GM18870 (cell line): ENCODE results near the gene USP47.

Source experiments
- ATAC-seq: cut with Tn5 transposase; IDR thresholded peaks from one replicate; pipeline ENCODE4 v1.9.1; 2021; ENCODE audit warnings: moderate library complexity; ENCODE audit not compliant: unreplicated experiment

USP47 gene

GRCh38 chr11:11931461-11932055 is 89.8 kb downstream of the USP47 start:
- no peak for ATAC-seq

- ATAC-seq = no peak
These were observed 93.8 kb downstream of the USP47 start for GRCh38 chr11:11935536-11935935.

- ATAC-seq = no peak
These were observed 95.7 kb downstream of the USP47 start for GRCh38 chr11:11937433-11937832.

- ATAC-seq = no peak
These were observed 96.2 kb downstream of the USP47 start for GRCh38 chr11:11937957-11938356.

- ATAC-seq = no peak
These were observed 98.8 kb downstream of the USP47 start for GRCh38 chr11:11940551-11940950.

GRCh38 chr11:11942668-11943067 is 100.9 kb downstream of the USP47 start:
- ATAC-seq = no peak

- no peak for ATAC-seq
These were observed 102.7 kb downstream of the USP47 start for GRCh38 chr11:11944444-11944843.

GRCh38 chr11:11946180-11946579 is 104.4 kb downstream of the USP47 start:
- ATAC-seq = no peak

- no peak for ATAC-seq
These were observed 105.1 kb downstream of the USP47 start for GRCh38 chr11:11946878-11947277.

- no peak for ATAC-seq
These were observed 106.1 kb downstream of the USP47 start for GRCh38 chr11:11947825-11948224.

GRCh38 chr11:11948242-11948947 is 106.6 kb downstream of the USP47 start:
- ATAC-seq = no peak

GRCh38 chr11:11949482-11949881 is 107.7 kb downstream of the USP47 start:
- no peak for ATAC-seq

- ATAC-seq = no peak
These were observed 110.3 kb downstream of the USP47 start for GRCh38 chr11:11952036-11952435.

- ATAC-seq = no peak
These were observed 114.2 kb downstream of the USP47 start for GRCh38 chr11:11956006-11956405.

GRCh38 chr11:11958403-11959231 is 116.8 kb downstream of the USP47 start:
- ATAC-seq = no peak

- ATAC-seq = no peak
These were observed 117.8 kb downstream of the USP47 start for GRCh38 chr11:11959601-11960000.

- ATAC-seq = no peak
These were observed 118.9 kb downstream of the USP47 start for GRCh38 chr11:11960687-11961086.

- no peak for ATAC-seq
These were observed 119.7 kb downstream of the USP47 start for GRCh38 chr11:11961399-11962028.

GRCh38 chr11:11963067-11963466 is 121.3 kb downstream of the USP47 start:
- no peak for ATAC-seq

GRCh38 chr11:11963842-11964773 is 122.3 kb downstream of the USP47 start:
- no peak for ATAC-seq
